OCI-LY3 (cell line): ENCODE measurements around the gene OR10Z1.

ENCODE experiments used
- H2AFZ ChIP-seq: fragments of 200-600, 300-600 bp; shearing (Covaris generic); 2 replicates; pipeline ENCODE4 v1.6.0; 2014; ENCODE audit warnings: antibody characterized with exemption, low read depth, low read length
- H3K27ac ChIP-seq: fragments of 200-600, 300-600 bp; sonication (generic); 2 replicates; pipeline ENCODE4 v1.5.1; 2014; ENCODE audit warnings: mild to moderate bottlenecking, low read length, moderate library complexity, mixed read lengths
- H3K27me3 ChIP-seq: fragments of 200-600, 300-600 bp; sonication (generic); 2 replicates; pipeline ENCODE4 v1.6.1; 2014; ENCODE audit warnings: low read depth, low read length, mixed read lengths
- H3K36me3 ChIP-seq: fragments of 200-600, 300-600 bp; sonication (generic); replicated peaks from 2 replicates; pipeline ENCODE3; 2014; ENCODE audit warnings: low read depth, low read length, mixed read lengths
- H3K4me1 ChIP-seq: fragments of 300-600, 200-600 bp; sonication (generic); 2 replicates; pipeline ENCODE4 v1.6.1; 2014; ENCODE audit warnings: low read length, mixed read lengths
- H3K4me2 ChIP-seq: fragments of 200-600, 300-600 bp; sonication (generic); 2 replicates; pipeline ENCODE4 v1.6.1; 2014; ENCODE audit warnings: low read length, mixed read lengths
- H3K4me3 ChIP-seq: fragments of 300-600, 200-600 bp; sonication (generic); 2 replicates; pipeline ENCODE4 v1.5.1; 2014; ENCODE audit warnings: antibody characterized with exemption, mild to moderate bottlenecking, low read length, moderate library complexity
- H3K79me2 ChIP-seq: fragments of 300-600, 200-600 bp; shearing (Covaris generic); 2 replicates; pipeline ENCODE4 v1.6.1; 2014; ENCODE audit warnings: mild to moderate bottlenecking, low read length, mixed read lengths
- H3K9ac ChIP-seq: fragments of 300-600, 200-600 bp; shearing (Covaris generic); 2 replicates; pipeline ENCODE4 v1.6.0; 2014; ENCODE audit warnings: mild to moderate bottlenecking, low read length, moderate library complexity
- H3K9me3 ChIP-seq: fragments of 200-600, 300-600 bp; shearing (Covaris generic); 2 replicates; pipeline ENCODE4 v1.6.1; 2014; ENCODE audit warnings: low read length, mixed read lengths; ENCODE audit not compliant: insufficient read depth
- H4K20me1 ChIP-seq: fragments of 200-600, 300-600 bp; sonication (generic); 2 replicates; pipeline ENCODE4 v1.6.1; 2016; ENCODE audit warnings: low read length, mixed read lengths; ENCODE audit not compliant: insufficient read depth
- EZH2phosphoT487 ChIP-seq: fragments of 200-600 bp; shearing (Covaris generic); IDR thresholded peaks from 2 replicates; pipeline ENCODE4 v1.6.1; 2018; ENCODE audit warnings: antibody characterized with exemption, mixed run types, low read depth
- TF ChIP-seq, protein P1 (sequence below): fragments of 200-600, 300-600 bp; sonication (generic); IDR thresholded peaks from 2 replicates; pipeline ENCODE4 v1.5.1; 2014; ENCODE audit warnings: antibody characterized with exemption, low read length, low read depth

OR10Z1 gene

DNA sequence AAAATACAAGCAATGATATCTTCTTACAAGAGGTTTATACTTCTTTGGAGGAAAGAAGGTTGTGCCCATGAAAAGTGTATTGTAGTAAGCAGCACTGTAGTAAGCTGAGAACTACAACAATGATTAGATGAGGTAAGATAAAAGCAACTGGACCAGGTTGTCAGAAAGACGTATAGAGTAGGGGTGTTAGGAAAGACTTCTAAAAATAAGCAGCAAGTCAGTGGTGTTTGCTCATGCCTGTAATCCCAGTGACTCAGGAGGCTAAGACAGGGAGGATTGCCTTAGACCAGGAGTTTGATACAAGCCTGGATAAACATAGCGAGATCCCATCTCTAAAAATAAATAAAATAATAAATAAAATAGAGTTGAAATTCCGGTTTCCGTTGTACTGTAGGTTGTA lies 21.1 kb upstream of the OR10Z1 start:
- Histone ChIP-seq H3K9me3 (peaks cover 19% of the 10 kb centered on the region; the same call in 1 of the 2 replicates), H3K79me2 (no peaks in the 10 kb centered on the region), H3K36me3 (no peaks in the 10 kb centered on the region), H3K27ac (no peak overlapping the region), H3K4me3 (no peak overlapping the region), H2AFZ (no peak overlapping the region), H3K4me1 (no peaks in the 10 kb centered on the region), H3K27me3 (no peaks in the 10 kb centered on the region), H3K9ac (no peak overlapping the region), H3K4me2 (no peak overlapping the region), H4K20me1 (no peaks in the 10 kb centered on the region)
- TF ChIP-seq EZH2phosphoT487 = no peak
- TF ChIP-seq, protein P1, sequence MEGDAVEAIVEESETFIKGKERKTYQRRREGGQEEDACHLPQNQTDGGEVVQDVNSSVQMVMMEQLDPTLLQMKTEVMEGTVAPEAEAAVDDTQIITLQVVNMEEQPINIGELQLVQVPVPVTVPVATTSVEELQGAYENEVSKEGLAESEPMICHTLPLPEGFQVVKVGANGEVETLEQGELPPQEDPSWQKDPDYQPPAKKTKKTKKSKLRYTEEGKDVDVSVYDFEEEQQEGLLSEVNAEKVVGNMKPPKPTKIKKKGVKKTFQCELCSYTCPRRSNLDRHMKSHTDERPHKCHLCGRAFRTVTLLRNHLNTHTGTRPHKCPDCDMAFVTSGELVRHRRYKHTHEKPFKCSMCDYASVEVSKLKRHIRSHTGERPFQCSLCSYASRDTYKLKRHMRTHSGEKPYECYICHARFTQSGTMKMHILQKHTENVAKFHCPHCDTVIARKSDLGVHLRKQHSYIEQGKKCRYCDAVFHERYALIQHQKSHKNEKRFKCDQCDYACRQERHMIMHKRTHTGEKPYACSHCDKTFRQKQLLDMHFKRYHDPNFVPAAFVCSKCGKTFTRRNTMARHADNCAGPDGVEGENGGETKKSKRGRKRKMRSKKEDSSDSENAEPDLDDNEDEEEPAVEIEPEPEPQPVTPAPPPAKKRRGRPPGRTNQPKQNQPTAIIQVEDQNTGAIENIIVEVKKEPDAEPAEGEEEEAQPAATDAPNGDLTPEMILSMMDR = no peak

DNA sequence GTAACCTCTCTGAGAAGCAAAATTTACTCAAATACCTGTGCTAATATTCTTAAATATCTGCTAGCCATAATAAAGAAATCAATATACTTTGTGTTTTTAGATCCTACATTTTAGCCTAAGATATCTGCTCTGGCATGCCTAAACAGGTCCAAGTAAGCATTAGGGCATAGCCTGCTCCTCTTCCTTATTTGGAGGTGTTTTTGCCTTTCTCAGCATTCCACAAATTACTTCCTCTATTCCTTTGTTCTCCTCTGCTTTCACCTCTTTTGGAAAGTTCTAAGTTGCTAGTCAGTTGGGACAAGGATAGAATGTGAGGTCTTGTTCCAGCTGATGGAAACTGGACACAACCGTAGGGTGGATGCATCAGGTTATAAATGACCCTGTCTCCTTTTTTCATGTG lies 18.1 kb upstream of the OR10Z1 start:
- H4K20me1 ChIP-seq = no peaks in the 10 kb centered on the region
- peaks cover 20% of the 10 kb centered on the region; the same call in 1 of the 2 replicates for H3K9me3 ChIP-seq
- no peak overlapping the region for H3K9ac ChIP-seq
- H3K4me1 ChIP-seq = no peaks in the 10 kb centered on the region
- H3K4me2 ChIP-seq = no peak overlapping the region
- TF ChIP-seq EZH2phosphoT487 = no peak
- TF ChIP-seq, protein P1 = no peak
- no peak overlapping the region for H3K4me3 ChIP-seq
- H3K79me2 ChIP-seq = no peaks in the 10 kb centered on the region
- no peaks in the 10 kb centered on the region for H3K36me3 ChIP-seq
- no peak overlapping the region for H3K27ac ChIP-seq
- no peaks in the 10 kb centered on the region for H3K27me3 ChIP-seq
- H2AFZ ChIP-seq = no peak overlapping the region

DNA sequence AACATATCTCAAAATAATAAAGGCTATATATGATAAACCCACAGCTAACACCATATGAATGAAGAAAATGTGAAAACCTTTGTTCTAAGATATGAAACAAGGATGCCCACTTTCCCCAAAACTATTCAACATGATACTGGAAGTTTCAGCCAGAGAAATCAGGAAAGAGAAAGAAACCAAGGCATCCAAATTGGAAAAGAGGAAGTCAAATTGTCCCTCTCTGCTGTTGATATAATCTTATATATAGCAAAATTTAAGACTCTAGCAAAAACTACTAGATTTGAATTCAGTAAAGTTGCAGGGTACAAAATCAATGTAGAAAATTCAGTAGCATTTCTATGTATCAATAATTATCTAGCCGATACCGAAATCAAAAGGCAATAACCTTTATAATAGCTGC lies 4.3 kb upstream of the OR10Z1 start:
- Histone ChIP-seq H3K9ac (no peak overlapping the region), H3K4me2 (no peak overlapping the region), H3K9me3 (no peaks in the 10 kb centered on the region), H2AFZ (no peak overlapping the region), H3K36me3 (no peaks in the 10 kb centered on the region), H3K4me3 (no peak overlapping the region), H4K20me1 (no peaks in the 10 kb centered on the region), H3K4me1 (no peaks in the 10 kb centered on the region), H3K27ac (no peak overlapping the region), H3K27me3 (no peaks in the 10 kb centered on the region), H3K79me2 (no peaks in the 10 kb centered on the region)
- TF ChIP-seq, protein P1 = no peak
- TF ChIP-seq EZH2phosphoT487 = no peak

DNA sequence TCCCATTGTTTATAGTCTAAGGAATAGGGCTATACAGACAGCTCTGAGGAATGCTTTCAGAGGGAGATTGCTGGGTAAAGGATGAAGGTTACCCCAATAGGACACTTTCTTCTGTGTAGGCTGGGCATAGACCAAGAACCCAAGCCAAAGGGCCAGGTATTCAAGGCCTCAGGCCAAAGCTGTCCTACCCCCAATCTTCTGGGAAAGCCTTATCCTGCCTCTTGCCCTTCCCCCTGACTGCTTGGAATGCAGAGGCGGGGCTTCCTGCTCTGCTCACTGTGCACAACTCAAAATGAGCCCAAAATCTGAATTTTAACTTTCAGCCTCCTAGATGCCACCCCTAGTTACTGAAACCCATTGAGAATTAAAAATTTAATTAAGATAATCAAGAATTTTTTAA lies 2.2 kb downstream of the OR10Z1 start:
- Histone ChIP-seq H3K27me3 (no peaks in the 10 kb centered on the region), H3K27ac (no peak overlapping the region), H4K20me1 (no peaks in the 10 kb centered on the region), H3K36me3 (no peaks in the 10 kb centered on the region), H3K9me3 (no peaks in the 10 kb centered on the region), H3K9ac (no peak overlapping the region), H2AFZ (no peak overlapping the region), H3K4me2 (no peak overlapping the region), H3K4me3 (no peak overlapping the region), H3K79me2 (no peaks in the 10 kb centered on the region), H3K4me1 (no peaks in the 10 kb centered on the region)
- TF ChIP-seq, protein P1 = no peak
- TF ChIP-seq EZH2phosphoT487 = no peak
